Hematopoietic multipotent progenitor cell treated with erythropoietin and hydrocortisone succinate and interleukin-3 and kit ligand, for 15 days (in vitro differentiated cells): Measurements from ENCODE around the gene WNT3A.

Experiments
- DNase-seq: peaks from one replicate; pipeline ENCODE4 v3.0.0-alpha.2; 2015; ENCODE audit warnings: low spot score

WNT3A gene

GRCh38 chr1:227999056-227999930, 7.5 kb upstream of the WNT3A start:
- DNase-seq, result peak; percentile 60

- no peak for DNase-seq
These were observed 6.4 kb upstream of the WNT3A start for GRCh38 chr1:228000416-228000815.

GRCh38 chr1:228000836-228001563, 5.8 kb upstream of the WNT3A start:
- DNase-seq, result no peak

GRCh38 chr1:228001738-228002535, 4.9 kb upstream of the WNT3A start:
- DNase-seq, result no peak

- no peak for DNase-seq
These were observed 4.0 kb upstream of the WNT3A start for GRCh38 chr1:228002792-228003191.

GRCh38 chr1:228003461-228004330, 3.1 kb upstream of the WNT3A start:
- DNase-seq, result no peak

- DNase-seq, result peak; percentile 4
These were observed 2.4 kb upstream of the WNT3A start for GRCh38 chr1:228004331-228004855.

GRCh38 chr1:228004856-228005462, 1.8 kb upstream of the WNT3A start:
- no peak for DNase-seq

- no peak for DNase-seq
These were observed 1.2 kb upstream of the WNT3A start for GRCh38 chr1:228005511-228006033.

- no peak for DNase-seq
These were observed 588 bp upstream of the WNT3A start for GRCh38 chr1:228006034-228006785.

- no peak for DNase-seq
These were observed 427 bp downstream of the WNT3A start for GRCh38 chr1:228007049-228007800.

GRCh38 chr1:228007801-228008341, 1.1 kb downstream of the WNT3A start:
- no peak for DNase-seq

- DNase-seq, result no peak
These were observed 1.8 kb downstream of the WNT3A start for GRCh38 chr1:228008391-228009115.

GRCh38 chr1:228009116-228009827, 2.5 kb downstream of the WNT3A start:
- DNase-seq, result no peak

- no peak for DNase-seq
These were observed 3.3 kb downstream of the WNT3A start for GRCh38 chr1:228009828-228010775.

- DNase-seq, result no peak
These were observed 4.1 kb downstream of the WNT3A start for GRCh38 chr1:228010921-228011320.
